ENCODE measurements around the gene MS4A4A. TPM values are rescaled to one million over a fixed set of nuclear protein-coding genes. Genes with fewer than 3 reads are reported as not detected.

MS4A4A gene
- total RNA-seq, 2 donors from 2014 or later = 1.3 to 16.3 TPM

Other genes starting within 250 kb of the MS4A4A start
- gene OOSP2, start 240.3 kb upstream of the MS4A4A start, total RNA-seq = not detected
- gene MS4A3, start 224.0 kb upstream of the MS4A4A start, total RNA-seq = not detected
- gene MS4A2, start 192.0 kb upstream of the MS4A4A start, total RNA-seq = under 1 TPM; 0.26 to 0.33 TPM
- 10 to 100 TPM in 1 of 2 donors, 1 to 10 TPM in 1; 5.9 to 24.9 TPM for gene MS4A6A, start 97.6 kb upstream of the MS4A4A start, total RNA-seq
- gene MS4A4E, start 37.5 kb upstream of the MS4A4A start, total RNA-seq = not detected
- not detected for gene MS4A6E, start 46.6 kb downstream of the MS4A4A start, total RNA-seq
- gene MS4A7, start 97.9 kb downstream of the MS4A4A start, total RNA-seq = 10 to 100 TPM in 1 of 2 donors, 1 to 10 TPM in 1; 9.2 to 10.9 TPM
- gene MS4A14, start 115.8 kb downstream of the MS4A4A start, total RNA-seq = 1 to 10 TPM; 1.3 TPM
- not detected for gene MS4A5, start 148.9 kb downstream of the MS4A4A start, total RNA-seq
- not detected for gene MS4A1, start 175.2 kb downstream of the MS4A4A start, total RNA-seq
- not detected for gene MS4A12, start 212.1 kb downstream of the MS4A4A start, total RNA-seq
- not detected for gene MS4A13, start 234.7 kb downstream of the MS4A4A start, total RNA-seq

Measured in body of pancreas (tissue), 2 donors.